ENCODE measurements around the gene NFIC. TPM values are rescaled to one million over a fixed set of nuclear protein-coding genes. Genes with fewer than 3 reads are reported as not detected.

The NFIC gene
- total and polyA plus RNA-seq, 2 of the 4 experiments (the other 2 are of a cell fraction) = 21.9 to 32.1 TPM

DNA sequence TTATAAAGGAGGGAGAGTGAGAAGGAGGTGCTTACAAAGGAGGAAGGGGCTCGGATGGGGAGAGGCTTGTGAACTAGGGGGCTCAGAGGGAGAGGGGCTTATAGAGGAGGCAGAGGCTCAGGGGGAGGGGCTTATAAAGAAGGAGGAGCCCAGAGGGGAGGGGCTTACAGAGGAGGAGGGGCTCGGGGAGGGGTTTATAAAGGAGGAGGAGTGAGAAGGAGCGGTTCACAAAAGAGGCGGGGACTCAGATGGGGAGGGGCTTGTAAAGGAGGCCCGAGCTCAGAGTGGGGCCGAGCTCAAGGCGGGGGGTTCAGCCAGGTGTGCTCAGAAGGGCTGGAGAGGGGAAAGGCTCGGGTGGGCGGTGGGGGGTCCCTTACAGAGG lies 113.4 kb downstream of the NFIC start:
- dilution Hi-C loops (cut with HindIII; ENCODE audit: low sequenced_read_pairs, unreplicated experiment) = no loop called here

More for the DNA sequence above, 113.4 kb downstream of the NFIC start:
- CTCF ChIA-PET = interaction anchor here (0.6 to 1.5 kb wide), 2 partner anchors 125 to 175 kb away, joined by 3 to 4 read pairs; no protein-coding TSS in a partner anchor
- ATAC-seq (ENCODE audit: low read depth) (peak; percentile 18; the same call in 1 of the 2 replicates), DNase-seq (no peak)
- WGBS, 2 experiments (ENCODE audit: extremely low coverage in 2 of 2, insufficient read length in 1 of 2) = 42% methylated on average over 4 of the region's 9 CpGs; no CpG with 5 or more reads in 1 of the 2 experiments
- POLR2A ChIA-PET (ENCODE audit: unreplicated experiment) = no interaction called here
- no peak overlapping the region for H3K27ac ChIP-seq (ENCODE audit: insufficient read depth, low read length)
- no peak overlapping the region for H2AFZ ChIP-seq (replicated peaks; ENCODE audit: low read length, poor library complexity)
- H3K18ac ChIP-seq (ENCODE audit: low read depth, low read length) = no peak overlapping the region
- no peak overlapping the region for H2BK120ac ChIP-seq (ENCODE audit: low read depth, low read length)
- H3K9me3 ChIP-seq (ENCODE audit: control insufficient read depth, insufficient read depth, low read length) = no peaks in the 10 kb centered on the region; the same call in 1 of the 2 replicates
- in situ Hi-C loops (cut with MboI; ENCODE audit: low sequenced_read_pairs) = loop anchor here (25.0 kb wide), 1 partner anchor 518 kb away; no protein-coding TSS in a partner anchor
- H4K8ac ChIP-seq (ENCODE audit: low read depth in 2 of 2, low read length in 2 of 2) = no peak overlapping the region
- H3K27me3 ChIP-seq (ENCODE audit: control insufficient read depth, insufficient read depth, low read length) = peaks cover 40% of the 10 kb centered on the region
- H3K56ac ChIP-seq (ENCODE audit: extremely low read depth, insufficient read depth, low read length) = no peak overlapping the region
- H3K4me1 ChIP-seq (ENCODE audit: control insufficient read depth, insufficient read depth, low read length) = no peaks in the 10 kb centered on the region
- H3K23ac ChIP-seq (ENCODE audit: low read depth, low read length) = no peak overlapping the region
- no peaks in the 10 kb centered on the region for H3K9me1 ChIP-seq (ENCODE audit: insufficient read depth, low read length)
- H3K14ac ChIP-seq (replicated peaks; ENCODE audit: low read depth, low read length) = no peak overlapping the region
- no peaks in the 10 kb centered on the region for H4K20me1 ChIP-seq (ENCODE audit: insufficient read depth, low read length)
- H2AK5ac ChIP-seq (ENCODE audit: low read depth, low read length) = no peak overlapping the region
- H3K9ac ChIP-seq (ENCODE audit: low read depth, low read length) = no peak overlapping the region
- H3K4me3 ChIP-seq (ENCODE audit: insufficient read depth, low read depth, low read length) = no peak overlapping the region
- H3K4me2 ChIP-seq (ENCODE audit: low read depth, low read length) = no peak overlapping the region
- no peak overlapping the region for H4K91ac ChIP-seq (ENCODE audit: insufficient read depth, low read depth, low read length)
- intact Hi-C loops (cut with micrococcal nuclease) = no loop called here
- no peak overlapping the region for H2BK20ac ChIP-seq (ENCODE audit: low read depth, low read length)
- no peak overlapping the region for H4K5ac ChIP-seq (ENCODE audit: low read depth, low read length)
- no peak overlapping the region for H2BK15ac ChIP-seq (ENCODE audit: low read depth, low read length)
- H2AK9ac ChIP-seq (replicated peaks; ENCODE audit: low read depth, low read length, poor library complexity) = no peak overlapping the region
- TF ChIP-seq RAD21 (IDR thresholded peaks at IDR 0.05; ENCODE audit: low read length) (no peak), CEBPB (IDR thresholded peaks at IDR 0.05; ENCODE audit: low read depth, low read length) (no peak), RFX5 (IDR thresholded peaks at IDR 0.05; ENCODE audit: low read depth, low read length) (no peak)
- H3K4ac ChIP-seq (ENCODE audit: low read depth, low read length) = no peak overlapping the region
- no peaks in the 10 kb centered on the region for H3K79me1 ChIP-seq (ENCODE audit: low read depth in 1 of 2, low read length in 2 of 2)
- BruUV-seq (replicated peaks) = no TSS peak
- no peaks in the 10 kb centered on the region for H3K36me3 ChIP-seq (ENCODE audit: control insufficient read depth, insufficient read depth, low read length)
- H2BK5ac ChIP-seq (ENCODE audit: low read depth, low read length, poor library complexity, severe bottlenecking) = no peak overlapping the region
